Spinal cord (tissue), 10 donors: ENCODE measurements around the gene GREB1L. TPM values are rescaled to one million over a fixed set of nuclear protein-coding genes. Genes with fewer than 3 reads are reported as not detected.
A peak's percentile ranks its signal among the peaks of the same experiment; 100 is the strongest.
"Not testable (repeated sequence)": the region's sequence is repeated elsewhere in the genome, so short reads cannot be mapped to it uniquely, and the experiment has no call there.

Experiments
- DNase-seq, 6 donors: peaks; one replicate each; pipeline versions ENCODE4 v3.0.0 to v3.0.0-alpha.2; 2013 to 2015; ENCODE audit warnings: low spot score in 6 of 6, low read depth in 4 of 6
- H3K27ac ChIP-seq: one replicate; pipeline ENCODE4 v1.5.1; 2013; ENCODE audit warnings: low read depth, low read length, control low read depth
- H3K27me3 ChIP-seq: one replicate; pipeline ENCODE4 v1.6.1; 2013; ENCODE audit warnings: low read length; ENCODE audit not compliant: control insufficient read depth, insufficient read depth
- H3K36me3 ChIP-seq: one replicate; pipeline ENCODE4 v1.6.1; 2013; ENCODE audit warnings: low read length; ENCODE audit not compliant: control insufficient read depth, insufficient read depth
- H3K4me1 ChIP-seq: one replicate; pipeline ENCODE4 v1.6.1; 2013; ENCODE audit warnings: low read length; ENCODE audit not compliant: control insufficient read depth, insufficient read depth
- H3K4me3 ChIP-seq: one replicate; pipeline ENCODE4 v1.5.1; 2013; ENCODE audit warnings: low read depth, low read length, control low read depth
- H3K9me3 ChIP-seq: one replicate; pipeline ENCODE4 v1.6.1; 2013; ENCODE audit warnings: low read length; ENCODE audit not compliant: control insufficient read depth, insufficient read depth
- WGBS: methylation state at CpG from one replicate; pipeline ENCODE4 v1.1.5; 2013; ENCODE audit warnings: missing lambda C conversion rate; ENCODE audit not compliant: insufficient coverage; 5-methylcytosine and 5-hydroxymethylcytosine counted together
- polyA plus RNA-seq, 2 donors: library from polyadenylated mRNA; unstranded; fragments of 120-200 nt; gene quantifications; one replicate each; pipeline ENCODE4 v1.2.1, GENCODE V29; 2013; ENCODE audit not compliant: insufficient read length in 2 of 2
- total RNA-seq, 2 donors: library from RNA; depleted of rRNA in 1 of 2; stranded (reverse); fragments of 120-200 nt in 1 of 2; fragments of >200 nt in 1 of 2; gene quantifications; one replicate each; pipeline versions ENCODE4 v1.2.3 to v1.2.4, GENCODE V29; 2013 to 2014
- donor health status: healthy.

The GREB1L gene
- total and polyA plus RNA-seq, 4 donors = 4.6 to 13.8 (median 6.5) TPM

- H3K27ac ChIP-seq, H3K27me3 ChIP-seq, H3K4me1 ChIP-seq, H3K36me3 ChIP-seq, H3K4me3 ChIP-seq, H3K9me3 ChIP-seq, DNase-seq: not testable (repeated sequence)
- 94% methylated on average over 3 of the region's 5 CpGs for WGBS
Measured at GRCh38 chr18:21214409-21214808, 27.6 kb upstream of the GREB1L start.

GRCh38 chr18:21215490-21215889, 26.5 kb upstream of the GREB1L start:
- WGBS = no CpG with 5 or more reads among the region's 6 CpGs

GRCh38 chr18:21218862-21219261, 23.2 kb upstream of the GREB1L start:
- WGBS = no CpG with 5 or more reads among the region's 3 CpGs
- DNase-seq = peak in 1 of 6 donors; percentile 7
- Histone ChIP-seq H3K9me3 (no peaks in the 10 kb centered on the region), H3K4me3 (no peak overlapping the region), H3K27me3 (no peaks in the 10 kb centered on the region), H3K36me3 (no peaks in the 10 kb centered on the region), H3K4me1 (no peaks in the 10 kb centered on the region), H3K27ac (no peak overlapping the region)

More at GRCh38 chr18:21215490-21215889, 26.5 kb upstream of the GREB1L start:
- DNase-seq = no peak
- Histone ChIP-seq H3K36me3 (no peaks in the 10 kb centered on the region), H3K9me3 (no peaks in the 10 kb centered on the region), H3K4me3 (no peak overlapping the region), H3K27ac (no peak overlapping the region), H3K27me3 (no peaks in the 10 kb centered on the region), H3K4me1 (no peaks in the 10 kb centered on the region)

GRCh38 chr18:21230436-21230835, 11.6 kb upstream of the GREB1L start:
- no peak for DNase-seq
- no peak overlapping the region for H3K27ac ChIP-seq
- H3K4me3 ChIP-seq = no peak overlapping the region
- H3K9me3 ChIP-seq = no peaks in the 10 kb centered on the region
- no peaks in the 10 kb centered on the region for H3K27me3 ChIP-seq
- no peaks in the 10 kb centered on the region for H3K36me3 ChIP-seq
- WGBS = 86% methylated on average over 1 of the region's 6 CpGs
- H3K4me1 ChIP-seq = no peaks in the 10 kb centered on the region

GRCh38 chr18:21241301-21242048, 557 bp upstream of the GREB1L start:
- WGBS = under 1% methylated on average over 31 of the region's 54 CpGs
- Histone ChIP-seq H3K4me3 (peak overlapping the region; percentile 36), H3K4me1 (peaks cover 18% of the 10 kb centered on the region), H3K36me3 (no peaks in the 10 kb centered on the region), H3K27ac (no peak overlapping the region), H3K9me3 (no peaks in the 10 kb centered on the region), H3K27me3 (peaks cover 13% of the 10 kb centered on the region)
- peak in 3 of 6 donors; percentile 19 to 68 (median 29) for DNase-seq

- peaks cover 18% of the 10 kb centered on the region for H3K4me1 ChIP-seq
- WGBS = under 1% methylated on average over 45 of the region's 48 CpGs
- H3K4me3 ChIP-seq = peak overlapping the region; percentile 45
- H3K27me3 ChIP-seq = peaks cover 13% of the 10 kb centered on the region
- no peak overlapping the region for H3K27ac ChIP-seq
- H3K9me3 ChIP-seq = no peaks in the 10 kb centered on the region
- H3K36me3 ChIP-seq = no peaks in the 10 kb centered on the region
- DNase-seq = peak in 4 of 6 donors; percentile 14 to 69 (median 37)
Measured at GRCh38 chr18:21242780-21243401, 859 bp downstream of the GREB1L start.

- WGBS = no CpG with 5 or more reads among the region's 3 CpGs
- no peaks in the 10 kb centered on the region for H3K9me3 ChIP-seq
- H3K36me3 ChIP-seq = no peaks in the 10 kb centered on the region
- DNase-seq = no peak
- no peaks in the 10 kb centered on the region for H3K27me3 ChIP-seq
- H3K4me3 ChIP-seq = no peak overlapping the region
- H3K4me1 ChIP-seq = no peaks in the 10 kb centered on the region
- no peak overlapping the region for H3K27ac ChIP-seq
Measured at GRCh38 chr18:21254576-21254975, 12.5 kb downstream of the GREB1L start.

GRCh38 chr18:21255211-21255610, 13.2 kb downstream of the GREB1L start:
- H3K9me3 ChIP-seq = no peaks in the 10 kb centered on the region
- no peak for DNase-seq
- no peak overlapping the region for H3K4me3 ChIP-seq
- H3K27ac ChIP-seq = no peak overlapping the region
- no peaks in the 10 kb centered on the region for H3K27me3 ChIP-seq
- no peaks in the 10 kb centered on the region for H3K36me3 ChIP-seq
- no peaks in the 10 kb centered on the region for H3K4me1 ChIP-seq
- no CpG with 5 or more reads among the region's 3 CpGs for WGBS

- Histone ChIP-seq H3K36me3 (no peaks in the 10 kb centered on the region), H3K4me3 (no peak overlapping the region), H3K27me3 (no peaks in the 10 kb centered on the region), H3K27ac (no peak overlapping the region), H3K4me1 (no peaks in the 10 kb centered on the region), H3K9me3 (no peaks in the 10 kb centered on the region)
- DNase-seq = no peak
Measured at GRCh38 chr18:21257386-21257785, 15.4 kb downstream of the GREB1L start.

- no peaks in the 10 kb centered on the region for H3K27me3 ChIP-seq
- no peaks in the 10 kb centered on the region for H3K36me3 ChIP-seq
- H3K9me3 ChIP-seq = no peaks in the 10 kb centered on the region
- WGBS = no CpG with 5 or more reads among the region's 2 CpGs
- DNase-seq = no peak
- no peak overlapping the region for H3K4me3 ChIP-seq
- H3K27ac ChIP-seq = no peak overlapping the region
- H3K4me1 ChIP-seq = no peaks in the 10 kb centered on the region
Measured at GRCh38 chr18:21260621-21261020, 18.6 kb downstream of the GREB1L start.
